MV-4-11 (cell line): Measurements from ENCODE around the gene SPATC1L.

ENCODE experiments used
- DNase-seq: peaks from one replicate; lab custom pipeline; 2025; lab: John Stamatoyannopoulos, UW

The SPATC1L gene

GRCh38 chr21:46131838-46132651 is 52.2 kb downstream of the SPATC1L start:
- DNase-seq: no peak

GRCh38 chr21:46131588-46131837 is 52.7 kb downstream of the SPATC1L start:
- no peak for DNase-seq

- DNase-seq: no peak
These were observed 53.2 kb downstream of the SPATC1L start for GRCh38 chr21:46130831-46131587.

DNA sequence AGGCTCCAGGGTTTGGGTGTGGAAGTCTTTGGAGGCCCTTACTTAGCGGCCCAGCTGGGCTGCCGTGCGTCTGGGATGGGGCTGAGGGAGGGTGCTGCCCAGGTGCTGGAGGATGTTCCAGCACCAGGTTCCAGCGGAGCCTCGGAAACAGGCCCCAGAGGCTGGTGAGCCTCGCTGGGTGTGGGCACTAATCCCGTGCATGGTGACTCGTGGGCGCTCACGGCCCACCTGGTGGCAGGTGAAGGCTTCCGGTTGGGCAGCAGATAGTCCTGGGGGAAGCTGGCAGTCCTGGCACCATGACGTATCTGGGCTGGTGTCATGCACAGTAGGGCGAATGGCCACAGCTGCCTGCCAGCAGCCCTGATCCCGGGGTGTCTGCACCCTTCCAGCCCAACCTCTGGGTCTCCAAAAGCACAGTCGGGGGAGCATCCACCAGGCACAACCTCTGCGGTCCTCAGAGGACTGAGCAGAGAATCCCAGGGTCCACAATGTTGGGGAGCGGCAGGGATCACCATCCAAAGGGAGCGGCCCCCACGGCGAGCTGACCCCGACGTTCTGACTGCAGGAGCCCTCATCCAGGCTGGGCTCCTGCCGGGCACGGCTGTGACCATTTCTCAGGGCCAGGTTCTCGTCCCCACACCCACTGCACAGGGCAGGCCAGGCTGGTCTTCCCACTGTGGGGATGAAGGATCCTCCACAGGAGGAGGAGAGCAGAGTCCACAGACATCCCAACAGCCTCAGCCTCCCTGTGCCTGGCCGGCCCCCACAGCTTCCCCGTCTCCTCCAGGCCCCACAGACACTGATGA is 54.2 kb downstream of the SPATC1L start:
- no peak for DNase-seq

DNA sequence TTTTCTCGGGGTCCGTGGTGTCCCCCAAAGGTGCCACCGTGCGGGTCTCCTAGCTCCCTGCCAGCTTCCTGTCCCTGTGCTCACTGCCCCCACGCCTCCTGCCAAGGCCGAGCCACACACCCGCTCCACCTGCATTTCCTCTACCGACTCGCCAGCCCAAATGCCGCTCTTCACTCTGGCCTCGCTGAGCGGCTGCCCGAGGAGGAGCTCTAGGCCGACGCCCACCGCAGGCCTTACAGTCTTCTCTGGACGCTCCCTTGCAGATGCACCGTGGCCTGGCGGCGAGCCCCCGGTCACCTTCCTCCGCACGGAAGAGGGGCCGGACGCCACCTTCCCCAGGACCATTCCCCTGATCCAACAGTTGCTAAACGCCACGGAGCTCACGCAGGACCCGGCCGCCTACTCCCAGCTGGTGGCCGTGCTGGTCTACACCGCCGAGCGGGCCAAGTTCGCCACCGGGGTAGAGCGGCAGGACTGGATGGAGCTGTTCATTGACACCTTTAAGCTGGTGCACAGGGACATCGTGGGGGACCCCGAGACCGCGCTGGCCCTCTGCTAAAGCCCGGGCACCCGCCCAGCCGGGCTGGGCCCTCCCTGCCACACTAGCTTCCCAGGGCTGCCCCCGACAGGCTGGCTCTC is 55.2 kb downstream of the SPATC1L start:
- DNase-seq: no peak

GRCh38 chr21:46128106-46128932 is 55.9 kb downstream of the SPATC1L start:
- no peak for DNase-seq

- DNase-seq: no peak
These were observed 56.8 kb downstream of the SPATC1L start for GRCh38 chr21:46127239-46128105.

DNA sequence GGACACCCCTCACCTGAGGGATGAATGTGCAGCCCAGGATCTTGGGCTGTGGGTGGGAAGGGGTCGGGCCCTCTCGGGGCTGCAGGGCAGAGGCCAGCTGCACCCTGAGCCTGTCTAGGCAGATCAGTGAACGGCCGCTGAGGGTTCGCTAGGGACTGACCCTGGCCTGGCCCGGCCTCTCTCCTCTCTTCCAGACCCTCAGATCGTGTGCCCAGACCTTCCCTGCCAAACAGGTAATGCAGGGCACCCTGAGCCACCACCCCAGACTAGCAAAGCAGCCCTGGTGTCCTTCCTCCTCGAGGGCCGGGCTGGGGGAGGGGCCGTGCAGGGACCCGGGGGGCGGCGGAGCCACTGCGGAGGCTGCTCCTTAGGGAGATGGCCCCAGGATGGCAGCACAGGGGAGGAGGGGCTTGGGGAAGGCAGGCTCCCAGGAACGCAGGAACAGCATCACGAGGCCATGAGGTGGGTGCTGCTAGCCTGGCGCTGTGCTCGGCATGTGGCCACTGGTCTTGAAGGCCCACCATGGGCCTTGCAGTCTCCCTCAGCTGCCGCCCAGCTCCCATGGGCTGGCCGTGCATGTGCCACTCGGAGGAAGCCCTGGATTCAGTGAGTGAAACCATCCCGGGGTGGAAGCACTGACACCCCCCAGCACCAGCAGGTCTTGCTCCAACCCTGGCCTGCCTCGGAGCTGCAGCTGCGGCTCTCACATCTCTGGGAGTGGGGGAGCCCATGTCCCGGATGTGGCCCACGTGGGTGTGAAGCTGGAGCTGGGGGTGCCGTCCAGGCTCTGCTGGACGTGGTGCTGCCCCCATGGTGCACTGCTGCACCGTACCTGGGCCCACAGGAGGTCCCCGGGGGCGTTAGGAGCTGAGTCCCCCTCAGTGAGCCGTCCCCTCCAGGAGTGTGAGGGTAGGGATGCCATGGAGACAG is 57.7 kb downstream of the SPATC1L start:
- DNase-seq: no peak

DNA sequence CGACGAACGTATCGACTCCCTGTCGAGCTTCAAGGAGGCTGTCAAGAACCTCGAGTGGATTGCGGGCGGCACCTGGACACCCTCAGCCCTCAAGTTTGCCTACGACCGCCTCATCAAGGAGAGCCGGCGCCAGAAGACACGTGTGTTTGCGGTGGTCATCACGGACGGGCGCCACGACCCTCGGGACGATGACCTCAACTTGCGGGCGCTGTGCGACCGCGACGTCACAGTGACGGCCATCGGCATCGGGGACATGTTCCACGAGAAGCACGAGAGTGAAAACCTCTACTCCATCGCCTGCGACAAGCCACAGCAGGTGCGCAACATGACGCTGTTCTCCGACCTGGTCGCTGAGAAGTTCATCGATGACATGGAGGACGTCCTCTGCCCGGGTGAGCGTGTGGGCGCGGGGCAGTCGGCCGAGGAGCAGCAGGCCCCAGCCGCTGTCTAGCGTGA is 58.4 kb downstream of the SPATC1L start:
- DNase-seq: no peak

DNA sequence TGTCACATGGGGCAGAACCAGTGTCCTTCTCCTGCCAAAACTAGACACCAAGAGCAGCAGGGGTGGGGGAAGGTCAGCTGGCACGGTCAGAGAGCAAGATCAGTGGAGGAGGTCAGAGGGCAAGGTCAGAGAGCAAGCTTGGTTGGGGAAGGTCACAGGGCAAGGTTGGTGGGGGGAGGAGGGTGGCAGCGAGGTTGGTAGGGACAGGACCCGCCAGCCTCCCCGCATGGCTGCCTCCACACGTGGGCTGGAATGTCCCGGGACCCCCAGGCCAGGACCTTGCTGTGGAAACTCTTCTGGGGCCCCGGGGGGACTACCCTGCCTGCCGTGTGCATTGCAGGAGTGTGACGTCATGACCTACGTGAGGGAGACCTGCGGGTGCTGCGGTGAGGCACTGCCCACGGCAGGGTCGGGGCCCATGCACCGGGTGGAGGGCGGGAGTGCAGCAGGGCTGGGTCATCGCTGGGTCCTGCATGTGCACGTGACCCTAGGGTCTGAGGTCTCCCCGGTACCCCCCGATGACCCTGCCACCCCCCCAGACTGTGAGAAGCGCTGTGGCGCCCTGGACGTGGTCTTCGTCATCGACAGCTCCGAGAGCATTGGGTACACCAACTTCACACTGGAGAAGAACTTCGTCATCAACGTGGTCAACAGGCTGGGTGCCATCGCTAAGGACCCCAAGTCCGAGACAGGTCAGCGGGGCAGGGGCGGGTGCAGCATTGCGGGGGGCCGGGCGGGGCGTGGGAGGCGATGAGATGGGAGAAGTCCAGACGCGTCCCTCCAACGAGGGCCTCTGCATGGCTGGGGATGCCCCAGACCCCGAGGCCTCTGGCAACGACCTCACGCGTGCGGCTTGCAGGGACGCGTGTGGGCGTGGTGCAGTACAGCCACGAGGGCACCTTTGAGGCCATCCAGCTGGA is 59.1 kb downstream of the SPATC1L start:
- DNase-seq: no peak

- DNase-seq: no peak
These were observed 60.0 kb downstream of the SPATC1L start for GRCh38 chr21:46124083-46124925.

- no peak for DNase-seq
These were observed 61.2 kb downstream of the SPATC1L start for GRCh38 chr21:46122758-46123683.

DNA sequence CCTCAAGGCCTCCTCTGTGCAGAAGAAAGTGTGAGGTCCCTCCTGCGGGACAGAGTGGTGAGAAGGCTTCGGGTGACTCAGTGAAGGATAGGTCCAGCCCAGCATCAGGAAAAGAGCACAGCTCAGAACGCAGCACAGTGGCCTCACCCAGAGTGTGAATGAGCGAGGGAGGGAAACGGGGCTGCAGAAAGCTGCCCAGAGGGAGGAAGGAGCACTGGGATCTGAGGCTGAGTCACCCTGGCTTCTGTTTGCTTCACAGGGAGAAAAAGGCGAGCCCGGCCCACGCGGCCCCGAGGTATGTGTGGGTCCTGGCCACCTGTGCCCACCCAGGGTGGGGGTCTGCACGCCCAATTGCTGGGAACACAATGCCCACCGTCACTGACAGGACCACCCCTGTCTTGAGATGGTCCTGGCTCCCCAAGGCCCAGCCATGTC is 62.0 kb downstream of the SPATC1L start:
- DNase-seq: no peak

DNA sequence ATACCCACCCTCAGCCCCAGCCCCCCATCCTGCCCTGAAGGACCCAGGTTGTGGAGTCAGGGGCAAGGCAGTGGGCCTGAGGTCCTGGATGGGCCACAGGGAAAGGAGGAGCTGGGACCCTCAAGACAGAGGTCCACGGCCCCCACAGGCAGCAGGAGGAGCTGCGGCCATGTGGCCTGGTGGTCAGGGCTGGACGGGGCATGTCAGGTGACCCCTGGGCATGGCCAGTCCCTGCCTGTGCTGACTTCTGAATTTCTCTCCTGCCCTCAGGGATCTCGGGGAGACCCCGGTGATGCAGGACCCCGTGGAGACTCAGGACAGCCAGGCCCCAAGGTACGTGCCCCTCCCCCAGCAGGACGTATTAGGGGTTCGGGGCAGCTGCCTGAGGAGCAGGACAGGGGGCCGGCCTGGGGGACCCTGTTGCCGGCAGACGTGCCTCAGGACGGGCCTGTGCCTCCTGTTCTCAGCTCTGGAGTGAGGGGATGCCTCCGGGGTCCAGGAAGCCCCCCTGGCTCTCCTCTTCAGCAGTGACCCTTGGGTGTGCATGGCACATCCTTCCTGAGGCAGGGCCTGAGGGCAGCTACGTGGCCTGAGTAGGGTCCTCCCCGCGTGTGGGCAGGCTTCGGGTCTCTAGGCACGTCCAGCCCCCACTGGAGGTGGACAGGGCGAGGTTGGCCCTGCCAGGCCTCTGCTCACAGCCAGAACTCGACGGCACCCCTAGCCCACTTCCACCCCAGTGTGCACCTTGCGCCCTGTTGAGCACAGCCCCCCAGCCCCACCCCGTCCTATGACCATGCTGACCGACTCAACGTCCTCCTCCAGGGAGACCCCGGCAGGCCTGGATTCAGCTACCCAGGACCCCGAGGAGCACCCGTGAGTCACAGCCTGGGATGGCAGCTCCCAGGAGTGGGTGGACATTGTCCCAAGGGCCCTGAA is 62.7 kb downstream of the SPATC1L start:
- no peak for DNase-seq
